Cardiac fibroblast (primary cell): ENCODE results near the gene ZNF532.
A peak's percentile ranks its signal among the peaks of the same experiment; 100 is the strongest.

Experiments
- DNase-seq, 2 donors: peaks; one replicate each; pipeline versions ENCODE4 v3.0.0 to v3.0.0-alpha.2; 2010; ENCODE audit warnings: low read depth in 2 of 2
- H3K4me3 ChIP-seq, 2 donors: replicated peaks in 1 of 2; 1 replicate in 1 of 2; 2 replicates in 1 of 2; pipeline ENCODE4 v1.5.1; 2011; ENCODE audit warnings: low read depth in 2 of 2, low read length in 2 of 2, mild to moderate bottlenecking in 2 of 2, moderate library complexity in 1 of 2
- TF ChIP-seq, protein P1 (sequence below): IDR thresholded peaks from one replicate; pipeline ENCODE4 v1.5.1; 2011; ENCODE audit warnings: low read depth, mild to moderate bottlenecking, low read length, inconsistent platforms

Gene ZNF532

DNA sequence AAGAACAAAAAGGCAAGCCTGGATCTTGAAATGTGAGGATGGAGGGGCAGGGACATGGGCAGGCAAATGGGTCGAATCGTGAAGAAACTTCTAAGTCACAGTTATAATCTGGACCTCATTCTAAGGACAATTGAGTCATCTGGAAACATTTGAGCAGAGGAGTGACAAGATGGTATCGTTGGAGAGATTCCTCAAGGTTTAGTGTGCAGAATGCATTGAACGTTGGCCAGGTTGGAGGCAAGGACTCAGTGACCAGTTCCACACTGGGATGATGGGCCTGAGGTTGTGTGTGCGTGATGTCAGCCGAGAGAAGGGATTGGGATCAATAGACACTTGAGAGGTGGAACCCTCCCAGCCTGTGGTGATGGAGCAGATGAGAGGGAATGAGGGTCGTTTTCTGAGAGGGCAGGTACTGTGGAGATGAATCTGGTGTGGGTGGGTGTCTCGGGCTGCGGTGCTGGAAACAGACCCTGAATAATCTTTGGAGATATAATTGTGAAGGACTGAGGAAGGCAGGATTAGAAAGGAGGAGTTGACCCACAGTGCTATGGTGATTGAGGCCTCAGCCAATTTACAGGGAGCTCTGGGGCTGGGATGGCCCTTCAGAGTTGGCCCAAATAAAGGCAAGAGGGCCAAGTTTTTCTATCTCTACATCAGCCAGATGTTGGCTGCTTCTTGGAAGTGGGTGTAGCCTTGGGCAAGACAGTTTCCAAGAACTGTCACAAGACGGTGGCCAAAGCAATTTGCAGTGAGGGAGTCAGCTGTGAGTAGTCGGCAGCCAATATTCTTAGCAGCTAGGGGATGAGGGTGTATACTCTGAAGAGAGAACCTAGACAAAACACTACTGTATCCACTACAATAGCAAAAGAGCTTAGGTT is 5.8 kb upstream of the ZNF532 start:
- peak in 1 of 2 donors; percentile 80 for DNase-seq
- no peak overlapping the region for H3K4me3 ChIP-seq
- TF ChIP-seq, protein P1, sequence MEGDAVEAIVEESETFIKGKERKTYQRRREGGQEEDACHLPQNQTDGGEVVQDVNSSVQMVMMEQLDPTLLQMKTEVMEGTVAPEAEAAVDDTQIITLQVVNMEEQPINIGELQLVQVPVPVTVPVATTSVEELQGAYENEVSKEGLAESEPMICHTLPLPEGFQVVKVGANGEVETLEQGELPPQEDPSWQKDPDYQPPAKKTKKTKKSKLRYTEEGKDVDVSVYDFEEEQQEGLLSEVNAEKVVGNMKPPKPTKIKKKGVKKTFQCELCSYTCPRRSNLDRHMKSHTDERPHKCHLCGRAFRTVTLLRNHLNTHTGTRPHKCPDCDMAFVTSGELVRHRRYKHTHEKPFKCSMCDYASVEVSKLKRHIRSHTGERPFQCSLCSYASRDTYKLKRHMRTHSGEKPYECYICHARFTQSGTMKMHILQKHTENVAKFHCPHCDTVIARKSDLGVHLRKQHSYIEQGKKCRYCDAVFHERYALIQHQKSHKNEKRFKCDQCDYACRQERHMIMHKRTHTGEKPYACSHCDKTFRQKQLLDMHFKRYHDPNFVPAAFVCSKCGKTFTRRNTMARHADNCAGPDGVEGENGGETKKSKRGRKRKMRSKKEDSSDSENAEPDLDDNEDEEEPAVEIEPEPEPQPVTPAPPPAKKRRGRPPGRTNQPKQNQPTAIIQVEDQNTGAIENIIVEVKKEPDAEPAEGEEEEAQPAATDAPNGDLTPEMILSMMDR: no peak

DNA sequence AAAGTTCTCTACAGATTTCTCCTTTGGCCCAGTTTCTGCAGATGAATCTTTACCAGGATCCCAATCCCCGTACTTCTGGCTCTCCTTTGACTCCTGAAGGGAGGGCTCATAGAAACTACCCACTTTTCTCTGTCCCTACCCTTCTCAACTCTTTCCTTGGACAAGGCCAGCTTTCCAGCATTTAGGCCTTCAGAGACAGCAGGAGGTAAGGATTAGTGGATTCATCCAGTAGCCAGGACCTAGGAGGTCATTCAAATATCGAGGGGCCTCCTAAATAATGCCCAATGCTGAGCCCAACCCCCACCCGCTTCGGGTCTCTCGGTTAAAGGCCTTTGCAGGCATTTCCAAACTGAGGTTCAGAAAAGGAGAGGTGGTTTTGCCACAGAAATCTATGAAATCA is 4.8 kb upstream of the ZNF532 start:
- TF ChIP-seq, protein P1: no peak
- no peak for DNase-seq
- H3K4me3 ChIP-seq: no peak overlapping the region

DNA sequence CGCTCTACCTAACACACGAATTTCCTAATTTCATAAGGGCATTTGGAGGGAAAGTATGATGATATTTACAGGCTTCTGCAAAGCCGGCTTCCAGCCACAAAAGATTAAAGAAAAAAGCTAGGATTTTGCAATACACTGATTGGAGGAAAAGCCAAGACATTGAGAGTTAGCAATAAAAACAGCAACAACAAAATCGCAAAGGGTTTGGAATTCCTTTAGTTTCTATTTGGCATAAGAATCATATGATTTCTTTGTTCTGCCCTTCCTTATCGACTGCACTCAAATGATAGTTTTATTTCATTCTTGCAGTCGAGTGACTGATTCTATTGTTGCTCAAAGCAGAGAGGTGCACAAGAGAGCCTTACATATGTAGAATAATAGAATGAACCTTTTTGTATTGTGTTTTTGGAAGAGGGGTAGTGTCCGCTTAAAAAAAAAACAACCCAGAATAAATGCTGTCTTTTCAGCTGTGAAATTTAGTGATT is 3.9 kb upstream of the ZNF532 start:
- no peak overlapping the region for H3K4me3 ChIP-seq
- TF ChIP-seq, protein P1: no peak
- DNase-seq: peak in 1 of 2 donors; percentile 75

DNA sequence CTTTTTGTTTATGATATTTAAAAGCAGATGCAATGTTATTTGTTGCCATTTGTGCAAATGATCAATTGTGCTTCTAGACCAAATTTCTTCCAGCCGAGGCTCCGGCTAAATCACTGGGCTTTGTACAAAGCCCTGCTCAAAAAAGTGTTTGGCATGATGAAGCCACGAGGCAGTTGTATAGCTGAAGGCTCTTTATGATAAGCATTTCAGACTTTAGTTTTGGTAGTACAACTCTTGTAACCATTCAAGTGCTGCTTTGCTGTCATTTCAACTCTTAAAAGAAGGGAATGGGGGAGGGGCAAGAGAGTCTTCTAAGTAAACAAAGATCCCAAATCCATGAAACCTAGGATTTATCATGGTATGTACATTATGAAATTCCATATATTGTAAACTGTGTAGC is 3.3 kb upstream of the ZNF532 start:
- no peak for DNase-seq
- TF ChIP-seq, protein P1: no peak
- H3K4me3 ChIP-seq: no peak overlapping the region

DNA sequence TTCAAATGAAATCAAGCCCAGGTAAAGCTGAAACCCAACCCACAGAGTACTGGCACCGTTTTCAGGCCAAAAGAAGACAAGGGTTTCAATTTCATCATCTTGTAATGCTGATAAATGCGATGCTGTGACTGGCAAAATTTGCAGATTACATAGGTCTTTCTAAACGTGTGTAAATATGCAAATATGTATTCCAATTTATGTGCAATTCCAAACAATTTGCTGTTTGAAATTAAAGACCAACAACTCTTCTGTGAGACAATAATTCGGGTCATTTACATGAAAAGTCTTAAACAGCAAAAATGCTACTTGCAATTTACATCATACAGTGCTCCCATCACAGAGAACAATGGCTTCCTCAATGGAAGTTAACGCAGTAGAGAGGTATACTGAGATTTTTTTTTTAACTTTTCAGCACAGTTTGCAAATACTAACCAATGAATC is 2.8 kb upstream of the ZNF532 start:
- no peak overlapping the region for H3K4me3 ChIP-seq
- TF ChIP-seq, protein P1: no peak
- no peak for DNase-seq

DNA sequence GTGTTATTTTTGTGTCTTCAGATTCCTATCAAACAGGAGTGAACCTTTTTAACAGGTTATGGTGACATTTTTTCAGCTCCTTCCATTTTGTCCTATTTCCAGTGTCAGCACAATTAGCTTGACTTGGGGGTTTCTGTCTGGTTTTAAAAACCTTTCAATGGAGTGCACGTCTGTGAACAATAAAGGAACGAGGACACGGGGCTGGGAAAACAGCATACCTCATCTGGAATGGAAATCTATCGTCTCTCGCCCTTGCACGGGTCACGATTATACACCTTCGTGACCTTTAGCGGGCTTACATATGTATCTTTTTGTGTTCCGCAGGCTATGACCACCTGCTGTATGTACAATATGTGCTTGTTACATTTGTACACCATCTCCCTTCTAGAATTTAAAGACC is 2.3 kb upstream of the ZNF532 start:
- TF ChIP-seq, protein P1: no peak

More for the DNA sequence above, 2.3 kb upstream of the ZNF532 start:
- no peak for DNase-seq
- peak overlapping the region in 1 of 2 donors; percentile 46 for H3K4me3 ChIP-seq
